Measurements from ENCODE around the gene PLPPR1.
"Not testable (repeated sequence)": the region's sequence is repeated elsewhere in the genome, so short reads cannot be mapped to it uniquely, and the experiment has no call there.

The PLPPR1 gene

GRCh38 chr9:101275769-101276250 is 247.3 kb downstream of the PLPPR1 start:
- Histone ChIP-seq H3K9ac (ENCODE audit: low read length) (no peak overlapping the region), H3K9me3 (ENCODE audit: control insufficient read depth, insufficient read depth, low read depth, low read length) (no peaks in the 10 kb centered on the region), H3K27ac (ENCODE audit: low read depth, low read length) (no peak overlapping the region)

DNA sequence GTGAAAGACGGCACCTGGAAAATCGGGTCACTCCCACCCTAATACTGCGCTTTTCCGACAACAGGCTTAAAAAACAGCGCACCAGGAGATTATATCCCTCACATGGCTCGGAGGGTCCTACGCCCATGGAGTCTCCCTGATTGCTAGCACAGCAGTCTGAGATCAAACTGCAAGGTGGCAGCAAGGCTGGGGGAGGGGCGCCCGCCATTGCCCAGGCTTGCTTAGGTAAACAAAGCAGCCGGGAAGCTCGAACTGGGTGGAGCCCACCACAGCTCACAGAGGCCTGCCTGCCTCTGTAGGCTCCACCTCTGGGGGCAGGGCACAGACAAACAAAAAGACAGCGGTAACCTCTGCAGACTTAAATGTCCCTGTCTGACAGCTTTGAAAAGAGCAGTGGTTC is 262.5 kb downstream of the PLPPR1 start:
- not testable (repeated sequence) for H3K36me3 ChIP-seq (ENCODE audit: control insufficient read depth, insufficient read depth, low read length); H3K4me1 ChIP-seq (ENCODE audit: control insufficient read depth, insufficient read depth, low read length); H3K9me3 ChIP-seq (ENCODE audit: control insufficient read depth, insufficient read depth, low read depth, low read length); H3K27me3 ChIP-seq (ENCODE audit: control insufficient read depth, insufficient read depth, low read length); H3K4me3 ChIP-seq (ENCODE audit: low read depth, low read length); H3K27ac ChIP-seq (ENCODE audit: low read depth, low read length); H3K9ac ChIP-seq (ENCODE audit: low read length)

More at GRCh38 chr9:101275769-101276250, 247.3 kb downstream of the PLPPR1 start:
- Histone ChIP-seq H3K27me3 (ENCODE audit: control insufficient read depth, insufficient read depth, low read length) (no peaks in the 10 kb centered on the region), H3K4me1 (ENCODE audit: control insufficient read depth, insufficient read depth, low read length) (peaks cover 8% of the 10 kb centered on the region; the same call in 1 of the 2 replicates), H3K4me3 (ENCODE audit: low read depth, low read length) (no peak overlapping the region), H3K36me3 (ENCODE audit: control insufficient read depth, insufficient read depth, low read length) (no peaks in the 10 kb centered on the region)

DNA sequence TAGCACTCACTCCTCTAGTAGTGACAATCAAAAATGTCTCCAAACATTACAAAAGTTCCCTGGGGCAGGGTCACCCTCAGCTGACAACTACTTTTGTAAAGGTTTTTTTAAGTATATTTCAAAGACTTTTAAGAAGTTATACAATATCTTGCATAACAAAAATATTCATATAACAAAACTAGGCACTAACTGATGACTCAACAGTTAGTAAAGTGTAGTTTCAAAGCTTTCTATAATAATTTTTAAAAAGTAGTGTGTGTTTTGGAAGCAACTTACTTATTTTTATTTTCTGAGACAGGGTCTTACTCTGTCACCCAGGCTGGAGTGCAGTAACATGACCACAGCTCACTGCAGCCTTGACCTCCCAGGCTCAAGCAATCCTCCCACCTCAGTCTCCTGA is 271.4 kb downstream of the PLPPR1 start:
- no peaks in the 10 kb centered on the region for H3K36me3 ChIP-seq (ENCODE audit: control insufficient read depth, insufficient read depth, low read length)
- no peak overlapping the region for H3K4me3 ChIP-seq (ENCODE audit: low read depth, low read length)
- no peak overlapping the region for H3K27ac ChIP-seq (ENCODE audit: low read depth, low read length)
- H3K27me3 ChIP-seq (ENCODE audit: control insufficient read depth, insufficient read depth, low read length) = no peaks in the 10 kb centered on the region
- H3K4me1 ChIP-seq (ENCODE audit: control insufficient read depth, insufficient read depth, low read length) = peaks cover 4% of the 10 kb centered on the region; the same call in 1 of the 2 replicates
- no peak overlapping the region for H3K9ac ChIP-seq (ENCODE audit: low read length)
- no peaks in the 10 kb centered on the region for H3K9me3 ChIP-seq (ENCODE audit: control insufficient read depth, insufficient read depth, low read depth, low read length)

DNA sequence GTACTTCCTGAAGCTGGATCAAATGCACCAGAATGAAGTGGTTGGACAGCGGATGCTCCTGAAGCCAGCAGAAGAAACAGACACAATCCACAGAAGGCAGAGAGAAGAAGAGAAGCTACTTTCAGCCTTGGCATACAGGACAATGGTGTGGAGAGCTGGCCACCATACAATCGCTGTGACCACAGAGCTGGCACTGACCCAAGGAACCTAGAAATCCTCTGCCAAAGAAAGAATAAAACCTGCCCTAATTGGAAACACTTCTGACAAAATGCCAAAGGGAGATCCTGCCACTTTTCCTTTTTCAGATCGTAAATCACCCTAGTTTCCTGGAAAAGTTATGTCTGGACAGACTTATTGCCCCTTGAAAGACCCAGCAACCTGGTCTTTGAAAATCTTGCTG is 278.5 kb downstream of the PLPPR1 start:
- no peak overlapping the region for H3K9ac ChIP-seq (ENCODE audit: low read length)
- no peaks in the 10 kb centered on the region for H3K27me3 ChIP-seq (ENCODE audit: control insufficient read depth, insufficient read depth, low read length)
- H3K4me1 ChIP-seq (ENCODE audit: control insufficient read depth, insufficient read depth, low read length) = no peaks in the 10 kb centered on the region

DNA sequence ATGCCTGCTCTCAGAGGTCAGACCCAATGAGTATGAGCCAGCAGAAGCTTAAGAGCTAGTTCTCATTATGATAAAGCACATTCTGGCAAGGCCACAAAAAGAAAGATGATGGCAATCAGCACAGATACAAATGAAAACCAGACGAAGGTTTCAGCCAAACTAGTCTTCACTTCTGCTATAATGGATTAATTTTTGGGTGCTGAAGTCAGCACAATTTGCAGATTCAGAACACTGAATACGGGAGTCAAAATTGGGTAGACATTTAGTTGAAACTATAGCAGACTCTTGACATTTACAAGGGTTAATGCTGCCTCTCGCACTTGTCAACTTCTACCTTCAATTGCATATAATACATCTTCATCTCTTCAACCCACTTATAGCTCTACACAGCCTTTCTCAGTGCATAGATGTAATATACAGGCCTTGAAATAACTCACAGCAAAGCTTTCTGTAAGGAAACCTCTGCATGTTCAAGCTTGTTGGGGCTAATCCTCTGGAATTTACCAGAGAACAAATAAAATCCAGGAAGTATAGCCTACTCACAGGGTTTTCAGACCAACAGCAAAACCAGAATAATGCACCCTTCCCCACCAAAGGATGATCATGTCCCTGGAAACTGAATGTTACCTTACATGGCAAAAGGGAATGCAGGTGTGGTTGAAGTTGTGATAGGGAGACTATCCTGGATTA is 279.1 kb downstream of the PLPPR1 start:
- H3K36me3 ChIP-seq (ENCODE audit: control insufficient read depth, insufficient read depth, low read length) = no peaks in the 10 kb centered on the region
- no peak overlapping the region for H3K9ac ChIP-seq (ENCODE audit: low read length)
- H3K27me3 ChIP-seq (ENCODE audit: control insufficient read depth, insufficient read depth, low read length) = no peaks in the 10 kb centered on the region
- no peak overlapping the region for H3K4me3 ChIP-seq (ENCODE audit: low read depth, low read length)
- no peak overlapping the region for H3K27ac ChIP-seq (ENCODE audit: low read depth, low read length)
- no peaks in the 10 kb centered on the region for H3K4me1 ChIP-seq (ENCODE audit: control insufficient read depth, insufficient read depth, low read length)
- H3K9me3 ChIP-seq (ENCODE audit: control insufficient read depth, insufficient read depth, low read depth, low read length) = no peaks in the 10 kb centered on the region

More for the DNA sequence above, 278.5 kb downstream of the PLPPR1 start:
- Histone ChIP-seq H3K36me3 (ENCODE audit: control insufficient read depth, insufficient read depth, low read length) (no peaks in the 10 kb centered on the region), H3K27ac (ENCODE audit: low read depth, low read length) (no peak overlapping the region), H3K4me3 (ENCODE audit: low read depth, low read length) (no peak overlapping the region), H3K9me3 (ENCODE audit: control insufficient read depth, insufficient read depth, low read depth, low read length) (no peaks in the 10 kb centered on the region)

- H3K4me1 ChIP-seq (ENCODE audit: control insufficient read depth, insufficient read depth, low read length) = no peaks in the 10 kb centered on the region
- H3K27me3 ChIP-seq (ENCODE audit: control insufficient read depth, insufficient read depth, low read length) = no peaks in the 10 kb centered on the region
- no peaks in the 10 kb centered on the region for H3K9me3 ChIP-seq (ENCODE audit: control insufficient read depth, insufficient read depth, low read depth, low read length)
- H3K27ac ChIP-seq (ENCODE audit: low read depth, low read length) = no peak overlapping the region
- no peak overlapping the region for H3K4me3 ChIP-seq (ENCODE audit: low read depth, low read length)
- H3K36me3 ChIP-seq (ENCODE audit: control insufficient read depth, insufficient read depth, low read length) = no peaks in the 10 kb centered on the region
- H3K9ac ChIP-seq (ENCODE audit: low read length) = no peak overlapping the region
These were observed 280.6 kb downstream of the PLPPR1 start for GRCh38 chr9:101309139-101309538.

DNA sequence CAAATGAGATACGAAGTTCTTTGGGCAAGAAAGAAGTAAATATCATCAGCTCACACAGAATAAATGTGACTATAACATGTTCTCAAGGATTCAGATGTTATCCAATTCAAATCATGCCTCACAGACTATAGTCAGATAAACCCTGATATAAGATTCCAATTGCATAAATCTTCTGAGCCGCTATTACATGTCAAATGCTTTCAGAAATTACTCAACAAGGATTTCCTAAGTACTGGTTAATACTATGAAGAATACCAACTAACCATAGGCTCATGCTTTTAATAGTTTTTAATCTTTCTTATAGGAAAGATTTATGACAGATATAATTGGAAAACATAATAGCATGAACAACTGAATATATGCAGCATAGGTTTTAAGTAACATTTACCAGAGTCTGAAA is 282.7 kb downstream of the PLPPR1 start:
- Histone ChIP-seq H3K4me1 (ENCODE audit: control insufficient read depth, insufficient read depth, low read length) (no peaks in the 10 kb centered on the region), H3K36me3 (ENCODE audit: control insufficient read depth, insufficient read depth, low read length) (no peaks in the 10 kb centered on the region), H3K9ac (ENCODE audit: low read length) (no peak overlapping the region), H3K9me3 (ENCODE audit: control insufficient read depth, insufficient read depth, low read depth, low read length) (no peaks in the 10 kb centered on the region), H3K4me3 (ENCODE audit: low read depth, low read length) (no peak overlapping the region), H3K27me3 (ENCODE audit: control insufficient read depth, insufficient read depth, low read length) (no peaks in the 10 kb centered on the region), H3K27ac (ENCODE audit: low read depth, low read length) (no peak overlapping the region)

- no peak overlapping the region for H3K4me3 ChIP-seq (ENCODE audit: low read depth, low read length)
- no peaks in the 10 kb centered on the region for H3K36me3 ChIP-seq (ENCODE audit: control insufficient read depth, insufficient read depth, low read length)
- H3K27me3 ChIP-seq (ENCODE audit: control insufficient read depth, insufficient read depth, low read length) = no peaks in the 10 kb centered on the region
- no peaks in the 10 kb centered on the region for H3K9me3 ChIP-seq (ENCODE audit: control insufficient read depth, insufficient read depth, low read depth, low read length)
- no peak overlapping the region for H3K9ac ChIP-seq (ENCODE audit: low read length)
- no peak overlapping the region for H3K27ac ChIP-seq (ENCODE audit: low read depth, low read length)
- H3K4me1 ChIP-seq (ENCODE audit: control insufficient read depth, insufficient read depth, low read length) = no peaks in the 10 kb centered on the region
These were observed 283.4 kb downstream of the PLPPR1 start for GRCh38 chr9:101311758-101312420.

DNA sequence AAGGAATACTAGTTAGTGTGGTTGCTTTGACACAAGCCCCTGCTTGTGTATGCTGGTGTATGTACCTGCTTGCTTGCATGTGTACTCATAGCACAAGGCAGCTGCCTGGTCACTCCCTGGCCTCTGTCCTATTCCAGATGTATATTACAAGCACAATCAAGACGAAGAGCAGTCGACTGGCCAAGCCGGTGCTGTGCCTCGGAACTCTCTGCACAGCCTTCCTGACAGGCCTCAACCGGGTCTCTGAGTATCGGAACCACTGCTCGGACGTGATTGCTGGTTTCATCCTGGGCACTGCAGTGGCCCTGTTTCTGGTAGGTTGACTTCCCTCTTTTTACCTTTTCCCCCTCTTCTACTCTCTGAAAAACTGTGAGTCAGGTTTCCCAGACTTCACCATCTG is 284.1 kb downstream of the PLPPR1 start:
- Histone ChIP-seq H3K36me3 (ENCODE audit: control insufficient read depth, insufficient read depth, low read length) (no peaks in the 10 kb centered on the region), H3K4me3 (ENCODE audit: low read depth, low read length) (no peak overlapping the region), H3K9me3 (ENCODE audit: control insufficient read depth, insufficient read depth, low read depth, low read length) (no peaks in the 10 kb centered on the region), H3K27ac (ENCODE audit: low read depth, low read length) (no peak overlapping the region), H3K27me3 (ENCODE audit: control insufficient read depth, insufficient read depth, low read length) (no peaks in the 10 kb centered on the region), H3K9ac (ENCODE audit: low read length) (no peak overlapping the region), H3K4me1 (ENCODE audit: control insufficient read depth, insufficient read depth, low read length) (no peaks in the 10 kb centered on the region)

- no peaks in the 10 kb centered on the region for H3K9me3 ChIP-seq (ENCODE audit: control insufficient read depth, insufficient read depth, low read depth, low read length)
- no peaks in the 10 kb centered on the region for H3K36me3 ChIP-seq (ENCODE audit: control insufficient read depth, insufficient read depth, low read length)
These were observed 286.6 kb downstream of the PLPPR1 start for GRCh38 chr9:101315112-101315450.

GRCh38 chr9:101317735-101318134 is 289.2 kb downstream of the PLPPR1 start:
- no peak overlapping the region for H3K4me3 ChIP-seq (ENCODE audit: low read depth, low read length)
- H3K27me3 ChIP-seq (ENCODE audit: control insufficient read depth, insufficient read depth, low read length) = no peaks in the 10 kb centered on the region
- H3K36me3 ChIP-seq (ENCODE audit: control insufficient read depth, insufficient read depth, low read length) = no peaks in the 10 kb centered on the region
- H3K4me1 ChIP-seq (ENCODE audit: control insufficient read depth, insufficient read depth, low read length) = no peaks in the 10 kb centered on the region
- H3K9me3 ChIP-seq (ENCODE audit: control insufficient read depth, insufficient read depth, low read depth, low read length) = no peaks in the 10 kb centered on the region
- no peak overlapping the region for H3K27ac ChIP-seq (ENCODE audit: low read depth, low read length)
- H3K9ac ChIP-seq (ENCODE audit: low read length) = no peak overlapping the region

More at GRCh38 chr9:101315112-101315450, 286.6 kb downstream of the PLPPR1 start:
- Histone ChIP-seq H3K9ac (ENCODE audit: low read length) (no peak overlapping the region), H3K4me1 (ENCODE audit: control insufficient read depth, insufficient read depth, low read length) (no peaks in the 10 kb centered on the region), H3K27me3 (ENCODE audit: control insufficient read depth, insufficient read depth, low read length) (no peaks in the 10 kb centered on the region), H3K27ac (ENCODE audit: low read depth, low read length) (no peak overlapping the region), H3K4me3 (ENCODE audit: low read depth, low read length) (no peak overlapping the region)
